Fibroblast of pulmonary artery (primary cell): ENCODE results near the gene PTPRA.
"Not testable (repeated sequence)": the region's sequence is repeated elsewhere in the genome, so short reads cannot be mapped to it uniquely, and the experiment has no call there.

Source experiments
- DNase-seq: peaks from one replicate; pipeline ENCODE4 v3.0.0-alpha.2; 2010; ENCODE audit warnings: low read depth
- H3K4me3 ChIP-seq: replicated peaks from 2 replicates; pipeline ENCODE4 v1.5.1; 2011; ENCODE audit warnings: low read depth, mild to moderate bottlenecking, control low read depth, low read length, moderate library complexity
- TF ChIP-seq, protein P1 (sequence below): IDR thresholded peaks from 2 replicates; pipeline ENCODE4 v1.5.1; 2011; ENCODE audit warnings: mild to moderate bottlenecking, control low read depth, low read length, inconsistent platforms; ENCODE audit errors: missing control alignments

Gene PTPRA

DNA sequence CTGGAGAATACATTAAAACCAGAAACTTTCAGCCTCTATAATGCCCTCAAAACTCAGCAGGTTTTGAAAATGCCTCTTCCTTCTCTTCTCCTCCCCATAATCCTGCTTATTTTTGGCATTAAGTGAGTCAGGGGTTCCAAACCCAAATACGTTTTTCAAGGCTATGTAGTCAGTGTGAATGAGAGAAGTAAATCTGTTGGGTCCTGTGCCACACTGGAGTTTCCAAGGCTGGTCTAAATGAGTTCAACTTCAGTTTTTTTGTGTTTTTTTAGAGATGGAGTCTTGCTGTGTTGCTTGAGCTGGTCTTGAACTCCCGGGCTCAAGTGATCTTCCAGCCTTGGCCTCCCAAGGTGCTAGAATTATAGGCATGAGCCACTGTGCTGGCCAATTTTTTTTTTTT lies 20.9 kb downstream of the PTPRA start:
- H3K4me3 ChIP-seq, result no peak overlapping the region
- TF ChIP-seq, protein P1, sequence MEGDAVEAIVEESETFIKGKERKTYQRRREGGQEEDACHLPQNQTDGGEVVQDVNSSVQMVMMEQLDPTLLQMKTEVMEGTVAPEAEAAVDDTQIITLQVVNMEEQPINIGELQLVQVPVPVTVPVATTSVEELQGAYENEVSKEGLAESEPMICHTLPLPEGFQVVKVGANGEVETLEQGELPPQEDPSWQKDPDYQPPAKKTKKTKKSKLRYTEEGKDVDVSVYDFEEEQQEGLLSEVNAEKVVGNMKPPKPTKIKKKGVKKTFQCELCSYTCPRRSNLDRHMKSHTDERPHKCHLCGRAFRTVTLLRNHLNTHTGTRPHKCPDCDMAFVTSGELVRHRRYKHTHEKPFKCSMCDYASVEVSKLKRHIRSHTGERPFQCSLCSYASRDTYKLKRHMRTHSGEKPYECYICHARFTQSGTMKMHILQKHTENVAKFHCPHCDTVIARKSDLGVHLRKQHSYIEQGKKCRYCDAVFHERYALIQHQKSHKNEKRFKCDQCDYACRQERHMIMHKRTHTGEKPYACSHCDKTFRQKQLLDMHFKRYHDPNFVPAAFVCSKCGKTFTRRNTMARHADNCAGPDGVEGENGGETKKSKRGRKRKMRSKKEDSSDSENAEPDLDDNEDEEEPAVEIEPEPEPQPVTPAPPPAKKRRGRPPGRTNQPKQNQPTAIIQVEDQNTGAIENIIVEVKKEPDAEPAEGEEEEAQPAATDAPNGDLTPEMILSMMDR, result no peak
- no peak for DNase-seq

DNA sequence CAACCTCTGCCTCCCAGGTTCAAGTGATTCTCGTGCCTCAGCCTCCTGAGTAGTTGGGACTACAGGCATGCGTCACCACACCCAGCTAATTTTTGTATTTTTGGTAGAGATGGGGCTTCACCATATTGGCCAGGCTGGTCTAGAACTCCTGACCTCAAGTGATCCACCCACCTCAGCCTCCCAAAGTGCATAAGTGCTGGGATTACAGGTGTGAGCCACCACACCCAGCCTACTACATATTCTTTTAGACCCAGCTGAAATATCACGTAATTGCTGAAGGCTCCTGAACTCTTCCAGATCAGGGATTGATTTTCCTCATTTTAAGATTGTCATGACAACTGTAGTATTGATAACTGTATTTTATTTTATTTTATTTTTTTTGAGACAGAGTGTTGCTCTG lies 21.9 kb downstream of the PTPRA start:
- DNase-seq, H3K4me3 ChIP-seq: not testable (repeated sequence)

DNA sequence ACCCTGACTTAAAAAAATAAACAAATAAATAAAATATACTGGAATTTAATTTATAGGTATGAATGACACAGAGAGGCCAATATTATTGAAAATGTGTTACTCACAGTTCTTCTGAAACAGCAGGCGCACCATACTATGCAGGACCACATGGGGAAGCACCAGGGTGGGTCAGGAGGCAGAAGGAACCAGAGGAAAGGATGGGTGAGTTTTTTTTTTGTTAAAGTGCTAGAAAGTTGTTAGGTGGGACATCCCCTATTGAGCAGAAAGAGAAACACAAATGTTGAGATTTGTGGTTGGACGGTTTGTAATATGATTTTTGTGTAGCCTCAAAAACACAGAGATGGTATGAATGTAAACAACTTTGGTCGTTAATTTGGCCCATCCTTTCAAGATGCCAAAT lies 26.0 kb downstream of the PTPRA start:
- no peak overlapping the region for H3K4me3 ChIP-seq
- no peak for DNase-seq
- TF ChIP-seq, protein P1, result no peak

DNA sequence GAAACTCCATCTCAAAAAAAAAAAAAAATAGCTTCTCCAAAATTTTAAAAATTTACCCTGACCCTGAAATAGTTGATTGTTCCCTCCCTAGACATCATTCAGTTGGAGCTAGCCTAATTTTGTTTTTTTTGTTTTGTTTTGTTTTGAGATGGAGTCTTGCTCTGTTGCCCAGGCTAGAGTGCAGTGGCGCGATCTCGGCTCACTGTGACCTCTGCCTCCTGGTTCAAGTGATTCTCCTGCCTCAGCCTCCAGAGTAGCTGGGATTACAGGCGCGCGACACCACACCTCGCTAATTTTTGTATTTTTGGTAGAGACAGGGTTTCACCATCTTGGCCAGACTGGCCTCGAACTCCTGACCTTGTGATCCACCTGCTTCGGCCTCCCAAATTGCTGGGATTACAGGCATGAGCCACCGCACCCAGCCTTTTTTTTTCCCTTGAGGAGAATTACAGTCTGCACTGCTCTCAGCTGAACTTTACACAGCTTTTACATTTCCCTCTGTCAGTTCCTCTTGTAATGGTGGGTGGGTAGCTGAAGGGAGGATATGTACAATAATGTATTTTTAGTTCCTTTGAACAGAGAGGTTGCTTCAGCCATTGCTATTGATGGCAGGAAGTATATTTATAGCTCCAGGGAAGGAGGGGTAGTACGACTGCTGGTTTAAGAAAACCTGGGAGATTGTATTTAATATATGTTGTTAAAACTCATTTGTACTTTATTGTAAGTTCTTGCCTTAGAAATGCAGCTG lies 27.7 kb downstream of the PTPRA start:
- H3K4me3 ChIP-seq, result no peak overlapping the region
- TF ChIP-seq, protein P1, result no peak
- no peak for DNase-seq

DNA sequence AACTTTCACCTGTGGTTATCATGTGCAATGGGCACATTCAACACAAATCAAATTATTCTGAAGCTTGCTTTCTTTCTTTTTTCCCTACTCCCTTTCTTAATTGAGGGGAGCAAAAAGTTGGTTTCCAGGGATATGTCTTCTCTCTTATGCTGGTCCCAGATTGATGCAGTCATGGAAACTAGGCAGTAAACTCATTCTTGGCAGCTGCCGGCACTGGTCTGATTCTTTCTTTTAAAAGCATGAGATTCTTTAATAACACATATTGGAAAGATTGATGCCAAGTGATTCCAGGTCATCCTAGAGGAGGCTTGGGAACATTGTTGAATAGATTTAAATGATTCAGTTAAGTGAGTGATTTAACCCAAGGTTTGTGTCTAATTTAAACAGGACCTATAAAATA lies 29.0 kb downstream of the PTPRA start:
- DNase-seq, result no peak
- no peak overlapping the region for H3K4me3 ChIP-seq
- TF ChIP-seq, protein P1, result no peak

DNA sequence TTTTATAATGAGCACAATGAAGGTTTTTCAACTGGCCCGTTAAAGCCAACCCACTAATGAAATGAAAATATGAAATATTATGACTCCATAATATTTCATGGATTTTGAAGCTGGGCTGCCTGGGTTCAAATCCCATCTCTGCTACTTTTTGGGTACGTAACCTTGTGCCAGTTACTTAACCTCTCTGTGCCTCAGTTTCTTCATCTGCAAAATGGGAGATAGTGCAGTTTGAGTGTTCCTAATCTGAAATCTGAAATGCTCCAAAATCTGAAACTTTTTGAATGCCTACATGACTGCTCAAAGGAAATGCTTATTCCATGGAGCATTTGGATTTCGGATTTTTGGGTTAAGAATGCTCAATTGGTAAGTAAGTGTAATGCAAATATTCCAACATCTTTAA lies 29.5 kb downstream of the PTPRA start:
- no peak for DNase-seq
- TF ChIP-seq, protein P1, result no peak
- no peak overlapping the region for H3K4me3 ChIP-seq

DNA sequence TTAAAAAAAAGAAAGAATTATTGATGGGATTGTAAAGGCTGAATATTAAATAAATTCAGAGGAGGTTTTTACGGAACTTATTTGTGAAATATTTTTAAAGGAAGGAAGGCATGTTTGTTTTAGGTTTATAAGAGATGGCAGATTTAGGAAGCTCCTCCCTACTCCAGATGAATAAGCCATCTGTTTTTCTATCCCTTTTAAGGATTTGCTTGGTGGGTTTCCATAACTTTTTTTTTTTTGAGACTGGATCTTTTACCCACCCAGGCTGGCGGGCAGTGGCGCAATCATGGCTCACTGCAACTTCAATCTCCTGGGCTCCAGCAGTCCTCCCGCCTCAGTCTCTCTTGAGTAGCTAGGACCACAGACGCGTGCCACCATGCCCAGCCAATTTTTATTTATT lies 30.4 kb downstream of the PTPRA start:
- DNase-seq, result no peak
- TF ChIP-seq, protein P1, result no peak
- H3K4me3 ChIP-seq, result no peak overlapping the region
